K562 (cell line): ENCODE data around the gene EFHB. TPM values are rescaled to one million over a fixed set of nuclear protein-coding genes. Genes with fewer than 3 reads are reported as not detected.

ENCODE experiments used
- ATAC-seq: fragments of 200-7000 bp; cut with Tn5 transposase; 3 replicates; pipeline ENCODE4 v1.9.1; 2020; ENCODE audit warnings: moderate library complexity
- BruUV-seq: library from RNA; stranded (reverse); fragments of 400-500 nt; replicated peaks from 2 replicates; lab custom pipeline; 2021; lab: Mats Ljungman, UMichigan
- CTCF ChIA-PET: fragments of 300-600 bp; formaldehyde crosslinking; extraction: SDS; loops from one replicate; lab custom pipeline; 2021; ENCODE audit warnings: low intra/inter-chr PET ratio; lab: Yijun Ruan, JAX
- POLR2A ChIA-PET: fragments of 300-600, 350-650 bp; sonication (Branson Sonifier 250); formaldehyde crosslinking; extraction: SDS; loops from one replicate; lab custom pipeline; 2021; ENCODE audit warnings: antibody characterized with exemption, inconsistent platforms; lab: Yijun Ruan, JAX
- DNase-seq, 4 experiments: peaks; one replicate each; pipeline versions ENCODE4 v3.0.0 to v3.0.0-alpha.2; 2011 to 2018; ENCODE audit warnings: low spot score in 3 of 4, mixed read lengths in 3 of 4; ENCODE audit errors: extremely low read depth in 1 of 4
- FAIRE-seq: peaks from 2 replicates; lab custom pipeline; 2011; peaks lifted over from hg19 to GRCh38; lab: Jason Lieb, UNC
- H2AFZ ChIP-seq: 2 replicates; pipeline ENCODE4 v1.6.0; 2011; ENCODE audit warnings: low read depth, low read length, control low read depth, inconsistent platforms
- H3K27ac ChIP-seq: fragments of 200-600 bp; 3 replicates; pipeline ENCODE4 v1.8.0; 2011; ENCODE audit warnings: low read depth, mild to moderate bottlenecking, control low read depth, inconsistent platforms, low read length, moderate library complexity, mixed read lengths; ENCODE audit errors: extremely low read depth
- H3K27me3 ChIP-seq, 2 experiments: fragments of 300-600 bp in 1 of 2; 2 replicates in 1 of 2; 3 replicates in 1 of 2; pipeline versions ENCODE4 v1.6.0 to v1.8.0; 2011; ENCODE audit warnings: inconsistent platforms in 2 of 2, low read length in 2 of 2, mild to moderate bottlenecking in 1 of 2, mixed read lengths in 1 of 2, moderate library complexity in 1 of 2; ENCODE audit not compliant: control insufficient read depth in 2 of 2, insufficient read depth in 2 of 2
- H3K36me3 ChIP-seq: fragments of 300-600 bp; 3 replicates; pipeline ENCODE4 v1.8.0; 2011; ENCODE audit warnings: mild to moderate bottlenecking, low read length, inconsistent platforms; ENCODE audit not compliant: control insufficient read depth, insufficient read depth
- H3K4me1 ChIP-seq, 2 experiments: fragments of 200-600 bp in 1 of 2; replicated peaks in 1 of 2; 2 replicates in 1 of 2; 3 replicates in 1 of 2; pipeline versions ENCODE4 v1.5.1 to v1.8.0; 2011; ENCODE audit warnings: inconsistent platforms in 2 of 2, low read length in 2 of 2, mild to moderate bottlenecking in 1 of 2, mixed read lengths in 1 of 2, moderate library complexity in 1 of 2; ENCODE audit not compliant: control insufficient read depth in 2 of 2, insufficient read depth in 2 of 2
- H3K4me2 ChIP-seq: 2 replicates; pipeline ENCODE4 v1.6.1; 2011; ENCODE audit warnings: low read length, control low read depth, inconsistent platforms, mixed read lengths; ENCODE audit not compliant: insufficient read depth
- H3K4me3 ChIP-seq: fragments of 200-600 bp; sonication (generic), shearing (Covaris generic); 2 replicates; pipeline ENCODE4 v1.5.1; 2016; ENCODE audit warnings: control low read depth, inconsistent platforms
- H3K79me2 ChIP-seq: fragments of 200-600 bp; 3 replicates; pipeline ENCODE4 v1.8.0; 2011; ENCODE audit warnings: low read length, inconsistent platforms; ENCODE audit not compliant: control insufficient read depth, insufficient read depth
- H3K9ac ChIP-seq, 2 experiments: 2 replicates each; pipeline versions ENCODE4 v1.6.0 to v1.6.1; 2011; ENCODE audit warnings: low read depth in 2 of 2, low read length in 2 of 2, control low read depth in 1 of 2, inconsistent platforms in 1 of 2, mild to moderate bottlenecking in 1 of 2, mixed read lengths in 1 of 2; ENCODE audit not compliant: insufficient read depth in 1 of 2
- H3K9me1 ChIP-seq: one replicate; pipeline ENCODE4 v1.6.0; 2011; ENCODE audit warnings: inconsistent platforms, mild to moderate bottlenecking, low read length, moderate library complexity; ENCODE audit not compliant: control insufficient read depth, insufficient read depth
- H3K9me3 ChIP-seq: replicated peaks from 2 replicates; pipeline ENCODE4 v1.5.1; 2011; ENCODE audit warnings: low read depth, low read length, inconsistent platforms; ENCODE audit not compliant: control insufficient read depth, insufficient read depth
- H4K20me1 ChIP-seq: replicated peaks from 2 replicates; pipeline ENCODE4 v1.6.1; 2011; ENCODE audit warnings: low read length, inconsistent platforms, mixed read lengths; ENCODE audit not compliant: control insufficient read depth, insufficient read depth
- DDX20 ChIP-seq: fragments of 450-650 bp; IDR thresholded peaks from 2 replicates; pipeline ENCODE4 v1.6.1; 2016; ENCODE audit warnings: missing genetic modification characterization, low read depth, mild to moderate bottlenecking, missing compliant biosample characterization, moderate library complexity
- DNMT1 ChIP-seq: fragments of 450-650 bp; IDR thresholded peaks from 2 replicates; pipeline ENCODE4 v1.6.1; 2016; ENCODE audit warnings: antibody characterized with exemption, mild to moderate bottlenecking
- GMEB1 ChIP-seq: fragments of 250-450 bp; sonication (Bioruptor Pico); IDR thresholded peaks from 2 replicates; pipeline ENCODE4 v1.4.0; 2020; ENCODE audit warnings: mild to moderate bottlenecking
- IRF9 ChIP-seq: fragments of 450-650 bp; IDR thresholded peaks from 2 replicates; pipeline ENCODE4 v1.6.1; 2016; ENCODE audit warnings: missing biosample characterization, missing genetic modification characterization
- MTA3 ChIP-seq: fragments of 450-650 bp; formaldehyde crosslinking; IDR thresholded peaks from 2 replicates; pipeline ENCODE4 v1.6.1; 2017; ENCODE audit warnings: mild to moderate bottlenecking, borderline replicate concordance
- NCOA4 ChIP-seq: fragments of 450-650 bp; IDR thresholded peaks from 2 replicates; pipeline ENCODE4 v1.6.1; 2018; ENCODE audit warnings: mild to moderate bottlenecking; ENCODE audit not compliant: partially characterized antibody
- RBM25 ChIP-seq: fragments of 200-400 bp; formaldehyde crosslinking; IDR thresholded peaks from 2 replicates; pipeline ENCODE4 v1.6.1; 2018; ENCODE audit warnings: low read length, low read depth, moderate library complexity; ENCODE audit not compliant: severe bottlenecking
- SMARCA5 ChIP-seq: fragments of 450-650 bp; IDR thresholded peaks from 2 replicates; pipeline ENCODE4 v1.6.1; 2016
- SRSF7 ChIP-seq: fragments of 200-400 bp; formaldehyde crosslinking; optimal IDR thresholded peaks from 2 replicates; pipeline ENCODE3; 2017; ENCODE audit warnings: mild to moderate bottlenecking, low read depth, low read length
- TOE1 ChIP-seq, 2 experiments: fragments of 450-650 bp in 1 of 2; sonication (generic) in 1 of 2; formaldehyde crosslinking in 1 of 2; IDR thresholded peaks; 2 replicates each; pipeline versions ENCODE4 v1.7.1 to v1.8.0; 2016 to 2022; ENCODE audit warnings: borderline replicate concordance in 2 of 2, mild to moderate bottlenecking in 2 of 2, antibody characterized with exemption in 1 of 2, inconsistent platforms in 1 of 2, low read depth in 1 of 2, missing genetic modification reagents in 1 of 2, moderate library complexity in 1 of 2
- ZFP30 ChIP-seq: fragments of 250-450 bp; sonication (Bioruptor Pico); IDR thresholded peaks from 2 replicates; pipeline ENCODE4 v1.8.0; 2022; ENCODE audit warnings: moderate library complexity, mild to moderate bottlenecking, inconsistent platforms, borderline replicate concordance
- ZNF121 ChIP-seq: sonication (generic); formaldehyde crosslinking; conservative IDR thresholded peaks from 2 replicates; pipeline ENCODE4 v1.8.0; 2022; ENCODE audit warnings: missing genetic modification reagents
- ZNF395 ChIP-seq: fragments of 200-800 bp; sonication (Bioruptor generic); IDR thresholded peaks from 2 replicates; pipeline ENCODE4 v1.6.1; 2017; ENCODE audit warnings: missing genetic modification characterization, missing compliant biosample characterization
- WGBS: fragments of 100-300 bp; shearing (Covaris generic); methylation state at CpG from one replicate; pipeline ENCODE4 v1.1.6; 2016; ENCODE audit warnings: low coverage, mixed read lengths; ENCODE audit not compliant: insufficient coverage; ENCODE audit errors: missing lambda C conversion rate; 5-methylcytosine and 5-hydroxymethylcytosine counted together
- in situ Hi-C: fragments of 300-500 bp; cut with MboI; formaldehyde crosslinking; loops from 4 replicates; pipeline ENCODE4 v1.15.0; 2018; ENCODE audit warnings: inconsistent platforms, mixed read lengths
- intact Hi-C: fragments of 100-400 bp; cut with micrococcal nuclease; formaldehyde crosslinking; loops from 2 replicates; pipeline ENCODE4 v1.14.2; 2022
- polyA plus RNA-seq, 8 experiments: library from polyadenylated mRNA; depleted of rRNA in 4 of 8; stranded (reverse) in 5 of 8; unstranded in 3 of 8; fragments of >200 nt; fragmentation: Nextera tagmentation in 2 of 8; fragmentation: Illumina TruSeq in 1 of 8; extraction: Ambion mirVana in 2 of 8; extraction: Trizol in 1 of 8; gene quantifications; 2 replicates each; pipeline versions ENCODE4 v1.2.1 to v1.2.3, GENCODE V29; 2011 to 2014; ENCODE audit warnings: inconsistent platforms in 1 of 8, missing spikeins in 1 of 8
- total RNA-seq, 7 experiments: library from RNA; depleted of rRNA in 6 of 7; stranded (reverse); fragments of >200 nt in 6 of 7; fragmentation: Illumina TruSeq in 2 of 7; extraction: Trizol in 2 of 7; gene quantifications; 2 replicates each; pipeline versions ENCODE4 v1.2.1 to v1.2.3, GENCODE V29; 2011 to 2021; ENCODE audit warnings: low replicate concordance in 1 of 7

EFHB gene
- total and polyA plus RNA-seq, 9 of the 15 experiments (the other 6 are each of a cell fraction or from before 2014, with no cell fraction given), result 1.5 to 4.0 (median 1.8) TPM

- no peak for TF ChIP-seq DNMT1
- TF ChIP-seq ZNF395 (CRISPR knock-in tag), result no peak
- TF ChIP-seq ZFP30 (CRISPR knock-in tag), result no peak
- no peak for TF ChIP-seq SRSF7
- TF ChIP-seq TOE1 (IDR thresholded peaks at IDR 0.05; ENCODE audit: borderline replicate concordance), result no peak
- no peak for TF ChIP-seq TOE1 (CRISPR knock-in tag; IDR thresholded peaks at IDR 0.05; ENCODE audit: borderline replicate concordance, low read depth)
- TF ChIP-seq NCOA4, result no peak
- peak; percentile 20 for TF ChIP-seq RBM25
- TF ChIP-seq ZNF121 (CRISPR knock-in tag), result peak; percentile 90
- TF ChIP-seq MTA3, result no peak
- no peak for TF ChIP-seq DDX20
- no peak for TF ChIP-seq IRF9
- TF ChIP-seq GMEB1 (CRISPR knock-in tag), result no peak
- TF ChIP-seq SMARCA5, result 0 out of 2 replicates have a peak, but pooled peaks have one; percentile 25
- no TSS peak for BruUV-seq
- no peak for DNase-seq
- no peak for FAIRE-seq
- no peak overlapping the region for H3K4me2 ChIP-seq
- CTCF ChIA-PET, result no interaction called here
- H3K4me3 ChIP-seq, result no peak overlapping the region
- in situ Hi-C loops, result no loop called here
- H3K79me2 ChIP-seq, result peaks cover 99% of the 10 kb centered on the region
- intact Hi-C loops, result no loop called here
- peaks cover 2% of the 10 kb centered on the region for H3K9me1 ChIP-seq
- peaks cover 71% of the 10 kb centered on the region for H3K36me3 ChIP-seq
- H2AFZ ChIP-seq, result no peak overlapping the region
- H3K27me3 ChIP-seq, result no peaks in the 10 kb centered on the region
- no peak for ATAC-seq
- WGBS, result 71% methylated on average over 4 of the region's 4 CpGs
- H3K4me1 ChIP-seq, result peaks cover 6 to 21% of the 10 kb centered on the region in 2 experiments; a peak in 4 of 5 replicates
- no peak overlapping the region for H3K9ac ChIP-seq
- H4K20me1 ChIP-seq, result 0 out of 2 replicates have a peak, but pooled peaks cover 5% of the 10 kb centered on the region
- POLR2A ChIA-PET, result interaction anchor here (1.0 to 6.1 kb wide), 2 partner anchors 11 kb away, joined by 4 to 34 read pairs; no protein-coding TSS in a partner anchor
- no peaks in the 10 kb centered on the region for H3K9me3 ChIP-seq
- no peak overlapping the region for H3K27ac ChIP-seq
Measured at GRCh38 chr3:19959505-19959904, 25.5 kb upstream of the EFHB start.
